Omental fat pad (tissue), 4 donors: ENCODE measurements around the gene SHISA8. TPM values are rescaled to one million over a fixed set of nuclear protein-coding genes. Genes with fewer than 3 reads are reported as not detected.

Experiments
- ATAC-seq: fragments of 150-250 bp; one replicate; pipeline ENCODE4 v1.9.1; 2016; ENCODE audit warnings: mild to moderate bottlenecking, moderate library complexity; ENCODE audit not compliant: low FRiP score
- DNase-seq: peaks from one replicate; pipeline ENCODE4 v3.0.0-alpha.2; 2019; ENCODE audit warnings: low spot score
- CTCF ChIP-seq, 3 donors: fragments of 450-650 bp; IDR thresholded peaks; one replicate each; pipeline ENCODE4 v1.5.1; 2016 to 2017; ENCODE audit warnings: antibody characterized with exemption in 3 of 3, mild to moderate bottlenecking in 3 of 3, moderate library complexity in 2 of 3
- total RNA-seq, 4 donors: library from RNA; depleted of rRNA; stranded (reverse); fragments of >200 nt; gene quantifications; one replicate each; pipeline ENCODE4 v1.1.0, GENCODE V29; 2016

The SHISA8 gene
- total RNA-seq, 4 donors from 2014 or later = not detected

- ATAC-seq (no peak), DNase-seq (no peak)
- no peak for TF ChIP-seq CTCF (IDR thresholded peaks at IDR 0.05)
Observed at GRCh38 chr22:41893591-41894375, 21.1 kb downstream of the SHISA8 start.

- no peak for TF ChIP-seq CTCF (IDR thresholded peaks at IDR 0.05)
- DNase-seq = no peak
- no peak for ATAC-seq
Observed at GRCh38 chr22:41892721-41893120, 22.2 kb downstream of the SHISA8 start.

- DNase-seq (no peak), ATAC-seq (no peak)
- no peak for TF ChIP-seq CTCF (IDR thresholded peaks at IDR 0.05)
Observed at GRCh38 chr22:41891407-41891806, 23.5 kb downstream of the SHISA8 start.

- DNase-seq (no peak), ATAC-seq (no peak)
- no peak for TF ChIP-seq CTCF (IDR thresholded peaks at IDR 0.05)
Observed at GRCh38 chr22:41888627-41889200, 26.2 kb downstream of the SHISA8 start.

GRCh38 chr22:41885516-41885915 is 29.4 kb downstream of the SHISA8 start:
- ATAC-seq = no peak
- no peak for TF ChIP-seq CTCF (IDR thresholded peaks at IDR 0.05)
- no peak for DNase-seq

- ATAC-seq = no peak
- no peak for DNase-seq
- TF ChIP-seq CTCF (IDR thresholded peaks at IDR 0.05) = no peak
Observed at GRCh38 chr22:41885116-41885515, 29.8 kb downstream of the SHISA8 start.

GRCh38 chr22:41883400-41883799 is 31.5 kb downstream of the SHISA8 start:
- TF ChIP-seq CTCF (IDR thresholded peaks at IDR 0.05) = no peak
- DNase-seq (no peak), ATAC-seq (no peak)
